NCI-H187 (cell line): ENCODE results near the gene TRAF2.
A peak's percentile ranks its signal among the peaks of the same experiment; 100 is the strongest.

ENCODE experiments used
- DNase-seq, 2 experiments: peaks; one replicate each; lab custom pipeline; 2025; lab: John Stamatoyannopoulos, UW

TRAF2 gene

DNA sequence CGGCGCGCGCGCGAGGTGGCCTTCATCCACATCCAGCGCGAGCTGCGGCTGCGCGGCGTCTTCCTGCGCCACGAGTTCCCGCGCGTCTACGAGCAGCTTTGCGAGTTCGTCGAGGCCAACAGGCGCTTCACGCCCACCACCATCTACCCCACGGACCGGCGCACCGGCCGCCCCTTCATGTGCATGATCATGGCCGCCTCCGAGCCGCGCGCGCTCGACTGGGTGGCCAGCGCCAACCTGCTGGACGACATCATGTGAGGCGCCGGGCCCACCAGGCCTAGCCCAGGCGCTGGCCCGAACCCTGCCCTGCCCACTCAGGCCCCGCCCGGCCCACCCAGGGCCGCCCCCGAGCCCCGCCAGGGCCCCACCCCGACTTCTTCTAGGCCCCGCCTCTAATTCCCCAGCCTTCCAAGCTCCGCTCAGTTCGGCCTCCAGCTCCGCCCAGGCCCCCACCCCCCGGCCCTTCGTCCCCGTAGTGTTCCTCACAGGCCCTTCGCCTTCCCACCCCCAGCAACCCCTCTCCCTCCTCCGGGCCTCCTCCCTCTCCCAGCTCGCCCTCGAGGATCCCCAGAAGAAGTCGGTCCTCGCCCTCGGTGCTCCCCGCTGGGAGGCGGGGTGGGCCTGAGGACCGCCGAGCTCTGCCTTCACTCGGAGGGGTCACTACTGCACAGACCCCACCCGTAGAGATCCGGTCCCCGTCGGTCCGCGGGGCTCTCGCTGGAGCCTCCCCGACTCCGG lies 39.1 kb upstream of the TRAF2 start:
- DNase-seq = no peak

DNA sequence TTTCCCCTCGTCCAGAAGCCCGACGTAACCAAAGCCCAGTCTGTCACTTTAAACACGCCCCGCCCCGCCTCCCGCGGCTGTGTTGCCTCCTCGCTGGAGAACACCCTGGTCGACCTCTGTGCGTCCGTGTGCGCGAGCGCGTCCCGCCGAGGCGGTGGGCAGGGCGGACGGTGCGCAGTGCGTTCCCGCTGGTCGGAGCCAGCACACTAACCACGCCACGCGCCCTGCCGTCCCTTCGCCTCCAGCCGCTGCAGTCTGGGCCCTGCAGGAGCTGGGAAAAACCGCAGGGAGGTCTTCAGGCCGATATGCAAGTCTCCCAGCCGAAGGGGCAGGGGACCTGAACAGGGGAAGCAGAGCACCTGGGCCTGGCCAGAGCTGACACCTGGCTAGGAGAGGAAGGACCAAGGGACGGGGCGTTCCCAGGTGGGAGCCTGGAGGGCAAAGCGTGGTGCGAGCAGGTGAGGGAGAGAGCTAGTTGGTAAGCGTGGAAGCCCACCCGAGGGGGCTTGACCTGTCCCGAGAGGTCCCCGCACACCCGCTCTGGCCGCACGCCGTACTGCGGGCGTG lies 38.4 kb upstream of the TRAF2 start:
- peak; percentile 12 to 43 for DNase-seq

DNA sequence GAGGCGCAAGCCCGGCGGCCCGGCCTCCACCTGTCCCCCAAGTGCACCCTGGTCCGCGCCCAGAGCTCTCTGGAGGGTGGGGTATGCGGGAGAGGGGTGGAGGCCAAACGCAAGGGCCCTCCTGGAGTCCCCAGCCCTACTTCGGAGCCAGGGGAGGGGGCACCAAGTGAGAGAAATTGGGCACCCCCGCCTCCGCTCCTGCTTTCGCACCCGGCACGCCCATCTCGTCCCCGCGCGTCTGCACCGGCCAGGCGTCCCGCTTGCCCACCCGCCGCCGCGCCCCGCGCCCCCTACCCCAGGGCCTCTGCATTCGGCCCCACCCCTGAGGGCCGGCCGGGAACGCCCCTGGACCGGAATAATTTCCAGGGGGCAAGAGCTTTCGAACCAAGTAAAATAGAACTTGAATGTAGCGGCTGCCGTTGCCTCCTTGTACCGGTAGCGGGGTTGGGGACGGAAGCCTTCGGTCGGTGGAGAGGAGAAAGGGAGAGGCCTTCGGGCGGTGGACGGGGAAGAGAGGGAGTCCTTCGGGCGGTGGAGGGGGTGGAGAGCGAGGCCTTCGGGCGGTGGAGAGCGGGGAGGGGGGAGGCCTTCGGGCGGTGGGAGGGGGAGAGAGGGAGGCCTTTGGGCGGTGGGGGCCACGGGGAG lies 37.8 kb upstream of the TRAF2 start:
- DNase-seq = no peak

DNA sequence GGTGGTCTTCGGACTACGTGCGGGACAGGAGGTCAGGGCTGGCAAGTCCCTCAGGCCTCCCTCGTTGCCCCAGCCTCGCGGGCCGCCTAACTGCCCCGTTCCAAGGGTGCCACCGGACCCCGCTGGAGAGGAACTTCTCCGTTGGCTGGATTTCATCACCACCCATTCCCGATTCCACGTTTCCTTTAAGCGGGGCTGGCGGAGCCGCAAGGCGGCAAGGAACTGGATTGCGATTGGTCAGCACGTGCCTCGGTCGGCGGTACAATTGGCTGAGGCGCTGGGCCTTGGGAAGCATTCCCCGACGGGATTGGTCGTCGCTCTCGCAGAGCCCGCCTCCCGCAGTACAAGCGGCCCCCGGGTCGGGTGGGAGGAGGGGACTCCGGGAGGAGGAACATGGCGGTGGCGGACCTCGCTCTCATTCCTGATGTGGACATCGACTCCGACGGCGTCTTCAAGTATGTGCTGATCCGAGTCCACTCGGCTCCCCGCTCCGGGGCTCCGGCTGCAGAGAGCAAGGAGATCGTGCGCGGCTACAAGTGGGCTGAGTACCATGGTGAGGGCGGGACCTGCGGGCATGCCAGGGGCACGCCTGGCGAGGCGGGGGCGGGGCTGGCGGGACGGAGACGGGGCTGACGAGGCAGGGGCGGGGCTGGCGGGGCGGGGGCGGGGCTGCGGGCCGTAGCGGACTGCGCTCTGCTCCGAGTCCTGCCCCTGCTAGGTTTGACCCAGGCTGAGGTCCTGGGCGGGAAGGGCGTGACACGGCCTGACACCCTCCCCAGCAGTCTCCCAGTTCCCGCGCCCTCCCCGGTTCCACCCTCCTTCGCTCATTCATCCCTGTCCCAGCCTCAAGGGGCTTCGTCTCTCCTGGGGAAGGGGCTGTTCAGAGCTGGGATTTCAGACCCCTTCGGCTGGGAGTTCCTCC lies 37.0 kb upstream of the TRAF2 start, which contains the start of gene PHPT1:
Gene PHPT1 (plus strand): TSS at position 372 of the 922 bp plus-strand sequence. CDS start 22 bp downstream, at position 394.
- DNase-seq = peak; percentile 86 to 93

DNA sequence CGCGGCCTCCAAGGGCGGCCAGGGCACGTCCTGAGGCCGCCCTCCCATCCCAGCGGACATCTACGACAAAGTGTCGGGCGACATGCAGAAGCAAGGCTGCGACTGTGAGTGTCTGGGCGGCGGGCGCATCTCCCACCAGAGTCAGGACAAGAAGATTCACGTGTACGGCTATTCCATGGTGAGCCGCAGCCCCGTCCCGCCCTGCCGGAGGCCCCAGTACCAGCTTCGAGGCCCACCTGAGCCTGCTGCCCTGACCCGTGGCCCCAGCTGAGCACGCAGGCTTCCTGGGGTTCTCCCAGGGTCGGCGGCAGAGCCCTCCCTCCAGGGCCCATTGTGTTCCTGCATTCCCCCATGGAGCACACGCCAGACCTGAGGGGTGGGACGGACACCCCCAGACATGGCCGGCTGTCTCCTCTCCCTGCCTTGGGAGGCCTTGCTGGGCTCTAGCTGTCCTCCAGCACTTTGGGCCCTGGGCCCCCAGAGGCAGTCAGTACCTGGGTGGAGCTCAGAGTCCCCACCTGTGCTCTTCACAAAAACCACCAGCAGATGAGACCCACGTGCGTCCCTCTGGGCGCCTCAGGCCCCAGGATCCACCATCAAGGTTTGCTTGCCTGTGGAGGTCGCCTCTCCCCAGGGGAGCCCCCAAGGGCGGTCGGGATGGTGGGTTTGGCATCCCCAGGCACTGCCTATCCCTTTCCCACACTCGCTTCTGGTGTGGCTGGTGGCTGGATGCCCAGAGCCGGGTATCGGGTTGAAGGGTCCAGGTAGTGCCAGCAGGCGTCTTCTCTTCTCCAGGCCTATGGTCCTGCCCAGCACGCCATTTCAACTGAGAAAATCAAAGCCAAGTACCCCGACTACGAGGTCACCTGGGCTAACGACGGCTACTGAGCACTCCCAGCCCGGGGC lies 36.1 kb upstream of the TRAF2 start:
- DNase-seq = no peak

DNA sequence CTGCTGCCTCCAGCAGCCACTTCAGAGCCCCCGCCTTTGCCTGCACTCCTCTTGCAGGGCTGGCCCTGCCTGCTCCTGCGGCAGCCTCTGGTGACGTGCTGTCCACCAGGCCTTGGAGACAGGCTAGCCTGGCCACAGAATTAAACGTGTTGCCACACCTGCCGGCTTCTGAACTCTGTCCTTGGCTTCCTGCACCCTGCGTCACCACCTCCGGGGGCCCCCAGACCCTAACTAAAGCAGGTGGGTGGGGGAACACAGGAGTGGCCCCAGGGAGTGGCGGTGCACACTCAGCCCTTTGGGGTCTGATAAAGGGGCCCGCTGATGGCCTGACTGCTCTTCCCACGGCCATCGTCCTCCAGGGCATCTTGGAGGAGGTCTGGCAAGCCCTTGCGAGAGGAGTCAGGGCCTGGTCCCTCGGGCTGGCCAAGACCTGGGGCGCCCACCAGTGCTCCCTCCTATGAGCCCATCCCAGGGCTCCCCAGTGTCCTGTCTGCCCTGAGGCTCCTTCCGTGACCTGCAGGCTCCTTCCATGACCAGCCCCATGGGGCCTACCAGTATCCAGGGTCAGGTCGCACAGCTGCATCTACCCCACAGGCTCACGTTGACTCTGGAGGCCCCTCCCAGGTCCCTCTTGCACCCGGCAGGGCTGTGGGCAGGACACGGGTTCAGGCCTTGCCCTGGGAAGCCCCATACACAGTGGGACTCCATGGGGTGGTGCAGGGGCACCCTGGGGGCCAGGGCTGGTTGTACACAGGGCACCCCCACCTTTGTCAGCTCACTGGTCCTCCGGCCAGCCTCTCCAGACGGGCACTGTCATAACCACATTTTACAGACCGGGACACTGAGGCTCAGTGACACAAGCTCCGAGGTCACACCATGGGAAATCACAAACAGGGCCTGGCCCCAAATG lies 35.2 kb upstream of the TRAF2 start:
- no peak for DNase-seq

DNA sequence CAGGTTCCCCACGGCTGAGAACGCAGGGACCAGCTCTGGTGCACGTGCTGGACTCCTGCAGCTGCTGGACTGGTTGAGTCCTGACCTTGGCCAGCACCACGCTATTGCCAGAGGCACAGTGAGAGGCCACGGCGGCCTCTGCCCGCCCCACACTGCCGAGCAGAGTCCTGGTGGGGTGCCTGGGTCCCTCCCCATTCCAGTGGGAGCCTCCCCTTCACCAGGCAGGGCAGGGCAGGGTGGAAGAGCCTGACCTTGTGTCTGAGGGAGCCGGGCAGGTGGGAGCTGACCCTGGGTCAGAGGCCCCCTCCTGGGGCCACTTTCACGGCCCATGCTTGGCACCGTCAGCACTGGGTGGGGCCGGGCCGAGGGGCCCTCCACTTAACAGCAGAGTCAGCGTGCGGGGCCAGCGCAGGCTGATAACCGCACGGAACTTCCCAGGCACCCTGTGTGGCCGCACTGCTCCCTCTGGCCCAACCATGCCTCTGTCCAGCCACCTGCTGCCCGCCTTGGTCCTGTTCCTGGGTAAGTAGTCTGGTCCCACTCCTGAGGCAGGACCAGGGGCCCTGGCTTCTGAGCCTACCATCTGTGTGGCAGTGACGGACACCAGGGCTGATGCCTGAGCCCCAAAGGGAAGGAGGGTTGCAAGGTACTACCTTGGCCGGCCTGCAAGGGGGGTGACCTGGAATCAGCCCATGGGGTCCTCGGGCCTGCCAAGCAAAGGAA lies 34.2 kb upstream of the TRAF2 start, which contains the start of gene MAMDC4:
Gene MAMDC4 (plus strand): TSS at position 406 of the 723 bp plus-strand sequence. CDS start 71 bp downstream, at position 477.
- DNase-seq = no peak

DNA sequence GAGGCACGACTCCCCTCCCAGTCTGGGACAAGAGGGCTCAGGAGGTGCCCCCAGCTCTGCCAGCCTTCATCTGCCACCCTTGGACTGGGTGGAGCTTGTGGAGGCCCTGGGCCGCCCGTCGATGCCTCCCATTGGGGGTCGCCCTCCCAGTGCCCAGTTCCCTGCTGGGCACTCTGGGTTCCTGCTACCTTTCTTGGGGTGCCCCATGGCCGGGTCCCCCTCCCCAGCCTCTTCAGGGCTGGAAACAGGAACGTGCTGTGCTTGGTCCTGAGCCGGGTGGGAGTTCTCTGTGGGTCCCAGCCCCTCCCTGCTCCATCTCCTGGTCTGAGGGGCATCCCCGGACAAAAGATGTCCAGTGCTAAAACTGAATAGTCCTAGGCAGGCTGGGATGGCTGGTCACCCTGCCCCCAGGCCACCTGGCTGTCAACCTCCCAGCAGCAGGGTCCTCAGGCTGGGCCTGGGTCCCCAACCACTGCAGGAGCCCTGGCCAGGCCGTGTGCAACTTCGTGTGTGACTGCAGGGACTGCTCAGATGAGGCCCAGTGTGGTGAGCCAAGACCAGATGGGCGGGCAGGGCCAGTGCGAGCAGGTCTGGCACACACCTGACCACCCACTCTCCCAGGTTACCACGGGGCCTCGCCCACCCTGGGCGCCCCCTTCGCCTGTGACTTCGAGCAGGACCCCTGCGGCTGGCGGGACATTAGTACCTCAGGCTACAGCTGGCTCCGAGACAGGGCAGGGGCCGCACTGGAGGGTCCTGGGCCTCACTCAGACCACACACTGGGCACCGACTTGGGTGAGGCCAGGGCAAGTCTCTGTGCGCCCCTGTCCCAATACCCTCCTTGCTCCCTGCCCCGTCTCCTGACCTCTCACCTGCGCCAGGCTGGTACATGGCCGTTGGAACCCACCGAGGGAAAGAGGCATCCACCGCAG lies 33.4 kb upstream of the TRAF2 start:
- no peak for DNase-seq

DNA sequence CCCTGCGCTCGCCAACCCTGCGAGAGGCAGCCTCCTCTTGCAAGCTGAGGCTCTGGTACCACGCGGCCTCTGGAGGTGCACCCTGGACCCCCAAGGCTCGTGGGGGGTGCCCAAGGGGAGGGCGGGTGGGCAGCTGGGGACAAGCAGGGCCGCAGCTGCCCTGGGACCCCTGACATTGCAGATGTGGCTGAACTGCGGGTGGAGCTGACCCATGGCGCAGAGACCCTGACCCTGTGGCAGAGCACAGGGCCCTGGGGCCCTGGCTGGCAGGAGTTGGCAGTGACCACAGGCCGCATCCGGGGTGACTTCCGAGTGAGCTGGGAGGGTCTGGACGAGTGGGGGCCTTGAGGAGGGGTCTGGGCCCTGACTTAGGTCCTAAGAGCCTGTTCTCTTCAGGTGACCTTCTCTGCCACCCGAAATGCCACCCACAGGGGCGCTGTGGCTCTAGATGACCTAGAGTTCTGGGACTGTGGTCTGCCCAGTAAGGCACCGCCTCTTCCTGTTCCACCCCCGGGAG lies 32.7 kb upstream of the TRAF2 start:
- no peak for DNase-seq

DNA sequence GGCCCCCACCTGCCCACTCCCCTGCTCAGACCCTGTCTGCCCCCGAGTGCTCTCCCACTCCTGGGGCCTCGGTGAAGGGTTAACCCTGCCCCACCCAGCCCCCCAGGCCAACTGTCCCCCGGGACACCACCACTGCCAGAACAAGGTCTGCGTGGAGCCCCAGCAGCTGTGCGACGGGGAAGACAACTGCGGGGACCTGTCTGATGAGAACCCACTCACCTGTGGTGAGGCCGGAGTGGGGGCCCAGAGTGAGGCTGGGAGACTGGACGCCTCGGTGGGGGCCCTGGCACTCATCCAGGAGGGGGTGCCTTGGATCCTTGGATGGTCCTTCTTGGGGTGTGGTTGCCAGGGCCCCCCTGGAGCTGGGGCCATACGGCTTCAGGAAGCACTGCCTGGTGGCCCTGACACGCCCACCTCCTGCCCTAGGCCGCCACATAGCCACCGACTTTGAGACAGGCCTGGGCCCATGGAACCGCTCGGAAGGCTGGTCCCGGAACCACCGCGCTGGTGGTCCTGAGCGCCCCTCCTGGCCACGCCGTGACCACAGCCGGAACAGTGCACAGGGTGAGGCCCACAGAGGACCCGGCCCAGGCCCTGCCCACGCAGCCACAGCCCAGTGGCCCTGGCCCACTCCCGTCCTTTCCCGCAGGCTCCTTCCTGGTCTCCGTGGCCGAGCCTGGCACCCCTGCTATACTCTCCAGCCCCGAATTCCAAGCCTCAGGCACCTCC lies 32.0 kb upstream of the TRAF2 start:
- DNase-seq = no peak

DNA sequence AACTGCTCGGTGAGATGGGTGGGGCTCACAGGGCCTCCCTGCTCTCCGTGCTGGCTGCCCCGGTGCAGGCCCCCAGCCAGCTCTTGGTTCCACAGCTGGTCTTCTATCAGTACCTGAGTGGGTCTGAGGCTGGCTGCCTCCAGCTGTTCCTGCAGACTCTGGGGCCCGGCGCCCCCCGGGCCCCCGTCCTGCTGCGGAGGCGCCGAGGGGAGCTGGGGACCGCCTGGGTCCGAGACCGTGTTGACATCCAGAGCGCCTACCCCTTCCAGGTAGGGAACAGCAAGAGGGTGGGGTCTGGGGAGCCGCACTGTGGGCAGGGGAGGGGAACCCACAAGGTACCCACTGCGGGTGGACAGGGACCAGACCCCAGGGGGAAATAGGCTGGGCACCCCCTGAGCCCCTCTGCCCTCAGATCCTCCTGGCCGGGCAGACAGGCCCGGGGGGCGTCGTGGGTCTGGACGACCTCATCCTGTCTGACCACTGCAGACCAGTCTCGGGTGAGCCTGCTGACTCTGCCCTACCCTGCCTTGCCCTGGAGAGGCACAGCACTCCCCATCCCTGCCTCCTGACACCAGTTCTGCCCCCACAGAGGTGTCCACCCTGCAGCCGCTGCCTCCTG lies 31.4 kb upstream of the TRAF2 start:
- no peak for DNase-seq

DNA sequence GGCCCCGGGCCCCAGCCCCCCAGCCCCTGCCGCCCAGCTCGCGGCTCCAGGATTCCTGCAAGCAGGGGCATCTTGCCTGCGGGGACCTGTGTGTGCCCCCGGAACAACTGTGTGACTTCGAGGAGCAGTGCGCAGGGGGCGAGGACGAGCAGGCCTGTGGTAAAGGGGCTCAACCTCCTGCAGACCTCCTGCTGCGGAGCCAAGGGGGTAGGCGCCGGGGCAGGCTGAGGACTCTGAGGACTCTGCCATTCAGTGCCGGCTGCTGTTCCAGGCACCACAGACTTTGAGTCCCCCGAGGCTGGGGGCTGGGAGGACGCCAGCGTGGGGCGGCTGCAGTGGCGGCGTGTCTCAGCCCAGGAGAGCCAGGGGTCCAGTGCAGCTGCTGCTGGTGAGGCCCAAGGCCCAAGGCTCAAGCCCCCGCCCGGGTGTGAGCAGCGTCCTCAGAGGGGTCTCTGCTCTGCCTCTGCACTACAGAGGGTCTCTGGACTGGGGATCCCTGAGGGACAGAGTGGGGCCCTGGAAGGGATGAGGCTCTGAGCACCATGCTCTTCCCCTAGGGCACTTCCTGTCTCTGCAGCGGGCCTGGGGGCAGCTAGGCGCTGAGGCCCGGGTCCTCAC lies 30.7 kb upstream of the TRAF2 start:
- no peak for DNase-seq

DNA sequence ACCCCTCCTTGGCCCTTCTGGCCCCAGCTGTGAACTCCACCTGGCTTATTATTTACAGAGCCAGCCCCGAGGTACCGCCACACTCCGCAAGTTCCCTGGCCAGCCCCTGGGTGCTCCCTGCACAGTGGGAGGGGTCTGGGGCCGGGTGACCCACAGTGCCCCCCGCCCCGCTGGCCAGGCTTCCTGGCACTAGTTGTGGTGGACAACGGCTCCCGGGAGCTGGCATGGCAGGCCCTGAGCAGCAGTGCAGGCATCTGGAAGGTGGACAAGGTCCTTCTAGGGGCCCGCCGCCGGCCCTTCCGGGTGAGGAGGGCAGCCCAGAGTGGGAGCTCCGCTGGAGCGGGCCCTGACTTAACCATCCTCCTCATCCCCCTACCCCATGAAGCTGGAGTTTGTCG lies 30.2 kb upstream of the TRAF2 start:
- DNase-seq = no peak

DNA sequence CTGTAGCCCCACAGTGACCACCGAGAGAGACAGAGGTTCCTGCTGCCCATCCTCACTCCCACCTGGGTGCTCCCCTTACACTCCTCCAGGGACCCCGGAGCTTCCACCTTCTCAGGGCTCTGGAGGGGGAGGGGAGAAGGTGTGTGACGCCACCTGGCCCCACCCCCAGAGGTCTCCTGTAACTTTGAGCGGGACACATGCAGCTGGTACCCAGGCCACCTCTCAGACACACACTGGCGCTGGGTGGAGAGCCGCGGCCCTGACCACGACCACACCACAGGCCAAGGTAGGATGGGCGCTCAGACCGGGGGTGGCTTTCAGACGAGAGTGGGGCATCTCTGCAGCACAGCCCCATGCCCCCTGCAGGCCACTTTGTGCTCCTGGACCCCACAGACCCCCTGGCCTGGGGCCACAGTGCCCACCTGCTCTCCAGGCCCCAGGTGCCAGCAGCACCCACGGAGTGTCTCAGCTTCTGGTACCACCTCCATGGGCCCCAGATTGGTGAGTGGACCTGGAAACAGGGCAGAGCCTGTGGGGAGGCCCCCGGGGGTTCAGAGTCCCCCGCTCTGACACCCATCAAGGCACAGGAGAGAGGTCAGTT lies 29.7 kb upstream of the TRAF2 start:
- DNase-seq = no peak

DNA sequence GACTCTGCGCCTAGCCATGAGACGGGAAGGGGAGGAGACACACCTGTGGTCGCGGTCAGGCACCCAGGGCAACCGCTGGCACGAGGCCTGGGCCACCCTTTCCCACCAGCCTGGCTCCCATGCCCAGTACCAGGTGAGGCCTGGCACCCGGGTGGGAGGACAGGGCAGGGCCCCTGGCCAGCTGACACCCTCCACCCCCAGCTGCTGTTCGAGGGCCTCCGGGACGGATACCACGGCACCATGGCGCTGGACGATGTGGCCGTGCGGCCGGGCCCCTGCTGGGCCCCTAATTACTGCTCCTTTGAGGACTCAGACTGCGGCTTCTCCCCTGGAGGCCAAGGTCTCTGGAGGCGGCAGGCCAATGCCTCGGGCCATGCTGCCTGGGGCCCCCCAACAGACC lies 29.1 kb upstream of the TRAF2 start:
- DNase-seq = no peak
